HepG2 (cell line): Measurements from ENCODE around the gene TYR. TPM values are rescaled to one million over a fixed set of nuclear protein-coding genes. Genes with fewer than 3 reads are reported as not detected.
A peak's percentile ranks its signal among the peaks of the same experiment; 100 is the strongest.

ENCODE experiments used
- ATAC-seq: fragments of 200-7000 bp; cut with Tn5 transposase; 3 replicates; pipeline ENCODE4 v1.9.1; 2020; ENCODE audit warnings: mild to moderate bottlenecking, moderate library complexity
- BruUV-seq: library from RNA; stranded (reverse); fragments of 400-500 nt; replicated peaks from 2 replicates; lab custom pipeline; 2021; lab: Mats Ljungman, UMichigan
- CTCF ChIA-PET: fragments of 300-600 bp; formaldehyde crosslinking; extraction: SDS; loops from one replicate; lab custom pipeline; 2021; ENCODE audit warnings: low total read pairs, inconsistent platforms, low intra/inter-chr PET ratio; lab: Yijun Ruan, JAX
- POLR2A ChIA-PET: fragments of 350-600 bp; sonication (Branson Sonifier 250); formaldehyde crosslinking; loops from one replicate; lab custom pipeline; 2020; ENCODE audit warnings: antibody characterized with exemption, inconsistent platforms; lab: Yijun Ruan, JAX
- DNase-seq: peaks from one replicate; pipeline ENCODE4 v3.0.0-alpha.2; 2015; ENCODE audit warnings: low spot score
- FAIRE-seq: peaks from 3 replicates; lab custom pipeline; 2011; peaks lifted over from hg19 to GRCh38; lab: Jason Lieb, UNC
- H2AFZ ChIP-seq: one replicate; pipeline ENCODE4 v1.6.1; 2011; ENCODE audit warnings: low read length, inconsistent platforms
- H3K27ac ChIP-seq: fragments of 300-600 bp; 3 replicates; pipeline ENCODE4 v1.8.0; 2011; ENCODE audit warnings: mixed run types, mild to moderate bottlenecking, mixed read lengths, low read length, inconsistent platforms; ENCODE audit not compliant: insufficient read depth; ENCODE audit errors: extremely low read length
- H3K27me3 ChIP-seq, 2 experiments: fragments of 200-600 bp in 1 of 2; 2 replicates in 1 of 2; 3 replicates in 1 of 2; pipeline versions ENCODE4 v1.6.0 to v1.8.0; 2011; ENCODE audit warnings: low read length in 2 of 2, mild to moderate bottlenecking in 2 of 2, moderate library complexity in 2 of 2, inconsistent platforms in 1 of 2; ENCODE audit not compliant: insufficient read depth in 2 of 2, control insufficient read depth in 1 of 2
- H3K36me3 ChIP-seq, 2 experiments: fragments of 200-600 bp in 1 of 2; replicated peaks in 1 of 2; 2 replicates in 1 of 2; 3 replicates in 1 of 2; pipeline versions ENCODE4 v1.5.1 to v1.8.0; 2011; ENCODE audit warnings: low read length in 2 of 2, inconsistent platforms in 1 of 2; ENCODE audit not compliant: insufficient read depth in 2 of 2, control insufficient read depth in 1 of 2
- H3K4me1 ChIP-seq: 2 replicates; pipeline ENCODE4 v1.5.1; 2012; ENCODE audit warnings: low read length, inconsistent platforms; ENCODE audit not compliant: insufficient read depth
- H3K4me2 ChIP-seq: 2 replicates; pipeline ENCODE4 v1.6.0; 2011; ENCODE audit warnings: low read depth, low read length, inconsistent platforms
- H3K4me3 ChIP-seq, 3 experiments: fragments of 200-600 bp in 1 of 3; sonication (generic), shearing (Covaris generic) in 1 of 3; replicated peaks in 1 of 3; 2 replicates each; pipeline ENCODE4 v1.5.1; 2011 to 2016; ENCODE audit warnings: low read length in 3 of 3, inconsistent platforms in 2 of 3, low read depth in 2 of 3, mild to moderate bottlenecking in 2 of 3, control low read depth in 1 of 3, mixed read lengths in 1 of 3; ENCODE audit not compliant: insufficient read depth in 1 of 3
- H3K79me2 ChIP-seq: one replicate; pipeline ENCODE4 v1.6.1; 2011; ENCODE audit warnings: low read length, inconsistent platforms; ENCODE audit not compliant: insufficient read depth
- H3K9ac ChIP-seq: 2 replicates; pipeline ENCODE4 v1.6.0; 2011; ENCODE audit warnings: mild to moderate bottlenecking, low read depth, low read length, inconsistent platforms; ENCODE audit not compliant: insufficient read depth
- H3K9me3 ChIP-seq: 2 replicates; pipeline ENCODE4 v1.5.1; 2012; ENCODE audit warnings: mild to moderate bottlenecking, low read length
- H4K20me1 ChIP-seq: 2 replicates; pipeline ENCODE4 v1.6.0; 2011; ENCODE audit warnings: inconsistent platforms, mild to moderate bottlenecking, low read length, moderate library complexity; ENCODE audit not compliant: insufficient read depth
- MEIS2 ChIP-seq: sonication (generic); formaldehyde crosslinking; IDR thresholded peaks from 2 replicates; pipeline ENCODE4 v1.9.0; 2021; ENCODE audit warnings: mild to moderate bottlenecking, missing genetic modification reagents
- STAG1 ChIP-seq: sonication (generic); formaldehyde crosslinking; IDR thresholded peaks from 2 replicates; pipeline ENCODE4 v1.4.0; 2020; ENCODE audit warnings: missing genetic modification reagents
- TEF ChIP-seq: sonication (generic); formaldehyde crosslinking; IDR thresholded peaks from 2 replicates; pipeline ENCODE4 v1.5.0; 2020; ENCODE audit warnings: missing genetic modification reagents
- ZFP36L1 ChIP-seq: sonication (generic); formaldehyde crosslinking; IDR thresholded peaks from 2 replicates; pipeline ENCODE4 v1.8.0; 2022; ENCODE audit warnings: mild to moderate bottlenecking, missing genetic modification reagents, moderate library complexity
- ZNF878 ChIP-seq: sonication (generic); formaldehyde crosslinking; IDR thresholded peaks from 2 replicates; pipeline ENCODE4 v1.8.1; 2023; ENCODE audit warnings: mild to moderate bottlenecking, missing genetic modification reagents, moderate library complexity
- in situ Hi-C: cut with HindIII; loops from 2 replicates; pipeline ENCODE4 v1.10.0; 2017; ENCODE audit warnings: low pct_unique_long_range_greater_than_20kb; ENCODE audit not compliant: extremely low pct_ligation_motif_present
- intact Hi-C: fragments of 100-400 bp; cut with micrococcal nuclease; formaldehyde crosslinking; loops from one replicate; pipeline ENCODE4 v1.10.0; 2022; ENCODE audit not compliant: unreplicated experiment
- polyA plus RNA-seq, 8 experiments: library from polyadenylated mRNA; depleted of rRNA in 3 of 8; stranded (reverse) in 7 of 8; unstranded in 1 of 8; fragments of >200 nt; fragmentation: Illumina TruSeq in 4 of 8; extraction: Trizol in 4 of 8; gene quantifications; 2 replicates each; pipeline versions ENCODE4 v1.2.1 to v1.2.3, GENCODE V29; 2011 to 2016; ENCODE audit warnings: low read depth in 4 of 8, missing spikeins in 1 of 8, mixed read lengths in 1 of 8; ENCODE audit not compliant: insufficient read depth in 1 of 8
- total RNA-seq, 5 experiments: library from RNA; depleted of rRNA; stranded (reverse); fragments of >200 nt; fragmentation: Illumina TruSeq; extraction: Trizol; gene quantifications; 2 replicates each; pipeline ENCODE4 v1.2.3, GENCODE V29; 2016; ENCODE audit warnings: low read depth in 1 of 5
- TF ChIP-seq, protein P1 (sequence below): IDR thresholded peaks from 2 replicates; pipeline ENCODE4 v1.6.1; 2016; ENCODE audit warnings: missing biosample characterization, missing genetic modification reagents, low read depth
- TF ChIP-seq, protein P2 (sequence below): sonication (generic); formaldehyde crosslinking; IDR thresholded peaks from 2 replicates; pipeline ENCODE4 v1.4.0; 2020; ENCODE audit warnings: missing genetic modification reagents, borderline replicate concordance

The TYR gene
- total and polyA plus RNA-seq, 2 of the 13 experiments (the other 11 are each of a cell fraction or from before 2014, with no cell fraction given) = not detected

DNA sequence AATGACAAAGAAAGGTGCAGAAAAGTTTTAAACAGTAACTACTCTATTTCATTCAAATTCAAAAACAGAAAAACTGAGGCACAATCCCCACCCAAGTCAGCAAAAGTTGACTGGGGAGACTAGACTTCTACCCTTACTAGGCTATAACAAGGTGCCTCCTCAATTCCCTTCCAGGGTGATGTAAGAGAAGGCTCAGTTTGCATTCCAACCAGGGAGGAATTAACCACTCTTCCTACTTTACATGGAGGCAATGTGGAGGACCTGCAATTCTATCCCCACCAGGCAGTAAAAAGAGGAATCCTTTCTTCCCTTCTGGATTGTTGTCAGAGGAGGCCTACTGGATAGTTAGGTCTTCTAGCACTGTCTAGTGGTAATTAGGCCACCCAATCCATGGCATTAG, 26.1 kb downstream of the TYR start (continued):
- TF ChIP-seq TEF (CRISPR knock-in tag) (no peak), ZNF878 (CRISPR knock-in tag) (no peak), ZFP36L1 (CRISPR knock-in tag) (no peak)
- TF ChIP-seq, protein P1, sequence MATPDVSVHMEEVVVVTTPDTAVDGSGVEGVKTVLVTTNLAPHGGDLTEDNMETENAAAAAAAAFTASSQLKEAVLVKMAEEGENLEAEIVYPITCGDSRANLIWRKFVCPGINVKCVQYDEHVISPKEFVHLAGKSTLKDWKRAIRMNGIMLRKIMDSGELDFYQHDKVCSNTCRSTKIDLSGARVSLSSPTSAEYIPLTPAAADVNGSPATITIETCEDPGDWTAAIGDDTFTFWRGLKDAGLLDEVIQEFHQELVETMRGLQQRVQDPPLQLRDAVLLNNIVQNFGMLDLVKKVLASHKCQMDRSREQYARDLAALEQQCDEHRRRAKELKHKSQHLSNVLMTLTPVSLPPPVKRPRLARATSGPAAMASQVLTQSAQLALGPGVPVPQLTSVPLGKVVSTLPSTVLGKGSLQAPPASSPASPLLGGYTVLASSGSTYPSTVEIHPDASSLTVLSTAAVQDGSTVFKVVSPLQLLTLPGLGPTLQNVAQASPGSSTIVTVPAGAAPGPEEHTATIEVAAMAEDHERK = no peak
- TF ChIP-seq, protein P2, sequence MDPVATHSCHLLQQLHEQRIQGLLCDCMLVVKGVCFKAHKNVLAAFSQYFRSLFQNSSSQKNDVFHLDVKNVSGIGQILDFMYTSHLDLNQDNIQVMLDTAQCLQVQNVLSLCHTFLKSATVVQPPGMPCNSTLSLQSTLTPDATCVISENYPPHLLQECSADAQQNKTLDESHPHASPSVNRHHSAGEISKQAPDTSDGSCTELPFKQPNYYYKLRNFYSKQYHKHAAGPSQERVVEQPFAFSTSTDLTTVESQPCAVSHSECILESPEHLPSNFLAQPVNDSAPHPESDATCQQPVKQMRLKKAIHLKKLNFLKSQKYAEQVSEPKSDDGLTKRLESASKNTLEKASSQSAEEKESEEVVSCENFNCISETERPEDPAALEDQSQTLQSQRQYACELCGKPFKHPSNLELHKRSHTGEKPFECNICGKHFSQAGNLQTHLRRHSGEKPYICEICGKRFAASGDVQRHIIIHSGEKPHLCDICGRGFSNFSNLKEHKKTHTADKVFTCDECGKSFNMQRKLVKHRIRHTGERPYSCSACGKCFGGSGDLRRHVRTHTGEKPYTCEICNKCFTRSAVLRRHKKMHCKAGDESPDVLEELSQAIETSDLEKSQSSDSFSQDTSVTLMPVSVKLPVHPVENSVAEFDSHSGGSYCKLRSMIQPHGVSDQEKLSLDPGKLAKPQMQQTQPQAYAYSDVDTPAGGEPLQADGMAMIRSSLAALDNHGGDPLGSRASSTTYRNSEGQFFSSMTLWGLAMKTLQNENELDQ = no peak

DNA sequence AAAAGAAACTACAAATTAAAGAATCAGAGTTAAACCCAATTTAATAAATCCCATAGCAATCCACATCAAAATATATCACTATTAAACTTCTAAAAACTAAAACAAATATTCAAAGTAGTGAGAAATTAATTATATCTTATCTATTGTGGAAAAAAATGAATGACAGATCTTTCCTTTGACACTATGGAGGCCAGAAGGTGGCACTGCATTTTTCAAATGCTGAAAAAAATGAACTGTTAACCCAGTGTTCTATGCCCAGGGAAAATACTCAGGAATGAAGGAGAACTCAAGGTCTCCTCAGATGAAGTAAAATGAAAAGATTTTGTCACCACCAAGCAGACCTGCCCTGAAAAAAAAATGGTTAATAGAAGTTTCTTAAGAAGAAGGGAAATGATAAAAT, 27.7 kb downstream of the TYR start:
- FAIRE-seq = no peak
- Histone ChIP-seq H3K27ac (no peak overlapping the region), H3K9me3 (no peaks in the 10 kb centered on the region), H3K4me1 (no peaks in the 10 kb centered on the region), H3K9ac (no peak overlapping the region), H3K36me3 (no peaks in the 10 kb centered on the region), H3K27me3 (no peaks in the 10 kb centered on the region), H3K79me2 (no peaks in the 10 kb centered on the region), H3K4me2 (no peak overlapping the region), H2AFZ (no peak overlapping the region), H3K4me3 (no peak overlapping the region), H4K20me1 (no peaks in the 10 kb centered on the region)
- no peak for ATAC-seq
- BruUV-seq = no TSS peak
- CTCF ChIA-PET = no interaction called here
- DNase-seq = no peak
- in situ Hi-C loops = no loop called here
- intact Hi-C loops = loop anchor here (2.0 kb wide), 1 partner anchor 411 kb away; no protein-coding TSS in a partner anchor
- POLR2A ChIA-PET = no interaction called here
- TF ChIP-seq MEIS2 (CRISPR knock-in tag) = no peak
- TF ChIP-seq STAG1 (CRISPR knock-in tag) = peak; percentile 16; the same call in 1 of the 2 replicates
